B cell (primary cell): ENCODE data around the gene DCUN1D4.

Source experiments
- CTCF ChIP-seq: fragments of 200-600 bp; IDR thresholded peaks from one replicate; pipeline ENCODE4 v1.8.0; 2022; ENCODE audit warnings: antibody characterized with exemption, mild to moderate bottlenecking
- EZH2 ChIP-seq: IDR thresholded peaks from 2 replicates; pipeline ENCODE4 v1.6.1; 2012; ENCODE audit warnings: borderline replicate concordance, low read depth, mild to moderate bottlenecking, moderate library complexity, low read length; ENCODE audit not compliant: insufficient read depth, poor library complexity, severe bottlenecking

GRCh38 chr4:51894059-51894645, 51.2 kb downstream of the DCUN1D4 start:
- TF ChIP-seq CTCF, result no peak
- TF ChIP-seq EZH2, result no peak
